Prostate gland (tissue), 2 donors: ENCODE results near the gene IDH2. TPM values are rescaled to one million over a fixed set of nuclear protein-coding genes. Genes with fewer than 3 reads are reported as not detected.
A peak's percentile ranks its signal among the peaks of the same experiment; 100 is the strongest.
"Not testable (repeated sequence)": the region's sequence is repeated elsewhere in the genome, so short reads cannot be mapped to it uniquely, and the experiment has no call there.

ENCODE experiments used
- DNase-seq: peaks from one replicate; pipeline ENCODE4 v3.0.0-alpha.2; 2019; ENCODE audit warnings: low spot score
- H3K27ac ChIP-seq, 2 donors: fragments of 200-600 bp; sonication (generic); 2 replicates each; pipeline ENCODE4 v1.5.1; 2017 to 2019
- H3K27me3 ChIP-seq: fragments of 200-600 bp; sonication (generic); replicated peaks from 2 replicates; pipeline ENCODE4 v1.5.1; 2019; ENCODE audit not compliant: insufficient read depth
- H3K36me3 ChIP-seq, 2 donors: fragments of 200-600 bp; sonication (generic); 1 replicate in 1 of 2; 2 replicates in 1 of 2; pipeline versions ENCODE4 v1.5.1 to v1.8.1; 2017 to 2019
- H3K4me1 ChIP-seq: fragments of 200-600 bp; sonication (generic); replicated peaks from 2 replicates; pipeline ENCODE4 v1.5.1; 2019
- H3K4me3 ChIP-seq, 2 donors: fragments of 200-600 bp; sonication (generic); 2 replicates each; pipeline ENCODE4 v1.5.1; 2017 to 2019
- H3K9me3 ChIP-seq: fragments of 200-600 bp; sonication (generic); 2 replicates; pipeline ENCODE4 v1.5.1; 2017
- CTCF ChIP-seq, 4 experiments: fragments of 200-600 bp in 2 of 4; fragments of 450-650 bp in 2 of 4; sonication (generic) in 2 of 4; IDR thresholded peaks; 1 replicate in 3 of 4; 2 replicates in 1 of 4; pipeline ENCODE4 v1.5.1; 2016 to 2019; ENCODE audit warnings: antibody characterized with exemption in 4 of 4, mild to moderate bottlenecking in 2 of 4, moderate library complexity in 2 of 4
- POLR2A ChIP-seq: fragments of 450-650 bp; IDR thresholded peaks from one replicate; pipeline ENCODE4 v1.6.1; 2016; ENCODE audit warnings: antibody characterized with exemption, mild to moderate bottlenecking
- POLR2AphosphoS5 ChIP-seq: sonication (generic); formaldehyde crosslinking; IDR thresholded peaks from one replicate; pipeline ENCODE4 v1.6.1; 2017; ENCODE audit warnings: antibody characterized with exemption
- WGBS: methylation state at CpG from one replicate; pipeline ENCODE4 v1.1.5; 2018; 5-methylcytosine and 5-hydroxymethylcytosine counted together
- intact Hi-C: fragments of 100-400 bp; cut with DNase I; formaldehyde crosslinking; loops from one replicate; pipeline ENCODE4 v1.14.2; 2022
- total RNA-seq, 2 donors: library from RNA; depleted of rRNA; stranded (reverse); fragments of >200 nt; gene quantifications; one replicate each; pipeline ENCODE4 v1.1.0, GENCODE V29; 2016

The IDH2 gene
- total RNA-seq, 2 donors from 2014 or later = 98.1 to 190 TPM

GRCh38 chr15:90145259-90145658 is 43.0 kb upstream of the IDH2 start:
- Histone ChIP-seq H3K27ac (no peak overlapping the region), H3K4me1 (peaks cover 7% of the 10 kb centered on the region), H3K36me3 (no peaks in the 10 kb centered on the region), H3K9me3 (no peaks in the 10 kb centered on the region), H3K4me3 (no peak overlapping the region), H3K27me3 (no peaks in the 10 kb centered on the region)
- 67% methylated on average over 9 of the region's 9 CpGs for WGBS
- intact Hi-C loops = no loop called here
- TF ChIP-seq CTCF (IDR thresholded peaks at IDR 0.05) = no peak
- DNase-seq = no peak

- Histone ChIP-seq H3K27ac (peak overlapping the region; percentile 61 to 73), H3K36me3 (no peaks in the 10 kb centered on the region), H3K27me3 (no peaks in the 10 kb centered on the region), H3K4me1 (peaks cover 3% of the 10 kb centered on the region), H3K4me3 (no peak overlapping the region), H3K9me3 (no peaks in the 10 kb centered on the region)
- DNase-seq = peak; percentile 79
- WGBS = 15% methylated on average over 12 of the region's 12 CpGs
- intact Hi-C loops = no loop called here
- TF ChIP-seq POLR2AphosphoS5 = peak; percentile 61
- TF ChIP-seq CTCF (IDR thresholded peaks at IDR 0.05) = peak; percentile 24 to 91 (median 88)
- no peak for TF ChIP-seq POLR2A
Measured at GRCh38 chr15:90143166-90143655, 40.9 kb upstream of the IDH2 start.

GRCh38 chr15:90142216-90143165 is 40.2 kb upstream of the IDH2 start:
- 81% methylated on average over 21 of the region's 21 CpGs for WGBS
- Histone ChIP-seq H3K27me3 (no peaks in the 10 kb centered on the region), H3K4me1 (peaks cover 3% of the 10 kb centered on the region), H3K36me3 (no peaks in the 10 kb centered on the region), H3K4me3 (no peak overlapping the region), H3K9me3 (no peaks in the 10 kb centered on the region), H3K27ac (peak overlapping the region; percentile 61 to 73)
- no peak for DNase-seq
- intact Hi-C loops = no loop called here
- TF ChIP-seq POLR2AphosphoS5 (no peak), CTCF (IDR thresholded peaks at IDR 0.05) (no peak), POLR2A (no peak)

GRCh38 chr15:90141646-90142045 is 39.4 kb upstream of the IDH2 start:
- H3K36me3 ChIP-seq = no peaks in the 10 kb centered on the region
- H3K9me3 ChIP-seq = no peaks in the 10 kb centered on the region
- peaks cover 3% of the 10 kb centered on the region for H3K4me1 ChIP-seq
- TF ChIP-seq POLR2A (no peak), POLR2AphosphoS5 (no peak), CTCF (IDR thresholded peaks at IDR 0.05) (no peak)
- H3K4me3 ChIP-seq = no peak overlapping the region
- intact Hi-C loops = no loop called here
- no peak for DNase-seq
- no peaks in the 10 kb centered on the region for H3K27me3 ChIP-seq
- H3K27ac ChIP-seq = no peak overlapping the region
- WGBS = 64% methylated on average over 13 of the region's 13 CpGs

GRCh38 chr15:90139549-90139948 is 37.3 kb upstream of the IDH2 start:
- intact Hi-C loops, H3K36me3 ChIP-seq, H3K9me3 ChIP-seq, H3K4me3 ChIP-seq, DNase-seq, H3K27ac ChIP-seq, H3K4me1 ChIP-seq, H3K27me3 ChIP-seq: not testable (repeated sequence)
- WGBS = 91% methylated on average over 8 of the region's 8 CpGs
